ENCODE data around the gene TSPAN17. TPM values are rescaled to one million over a fixed set of nuclear protein-coding genes. Genes with fewer than 3 reads are reported as not detected.

TSPAN17 gene
- total and polyA plus RNA-seq, 10 of the 15 experiments (the other 5 are each of a cell fraction or from before 2014, with no cell fraction given) = 0.24 to 17.1 (median 10.4) TPM

DNA sequence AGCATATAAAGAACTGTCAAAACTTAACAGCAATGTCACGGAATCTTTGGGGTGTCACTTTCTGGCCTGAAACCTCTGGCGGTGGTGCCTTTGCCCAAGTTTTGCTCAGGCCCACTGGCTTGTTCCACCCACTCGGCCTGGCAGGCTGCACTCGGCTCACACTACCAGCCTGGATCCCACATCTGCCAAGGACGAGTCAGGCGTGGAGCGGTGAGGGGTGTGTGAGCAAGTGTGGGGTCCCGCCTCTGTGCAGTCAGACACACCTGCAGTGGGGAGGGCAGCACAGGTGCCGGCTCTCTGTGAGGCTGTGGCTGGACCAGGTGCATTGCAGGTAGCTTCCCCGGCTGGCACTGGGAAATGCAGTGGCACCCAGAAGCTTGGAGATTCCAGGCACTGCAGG is 40.0 kb downstream of the TSPAN17 start:
- ChIA-PET SMC1A (ENCODE audit: uncharacterized antibody, unreplicated experiment) (no interaction called here), CTCF (interaction anchor here (1.6 kb wide), 1 partner anchor 27 kb away, joined by 6 read pairs; no protein-coding TSS in a partner anchor), RAD21 (ENCODE audit: unreplicated experiment) (interaction anchor here (1.1 kb wide), 1 partner anchor 27 kb away, joined by 3 read pairs; no protein-coding TSS in a partner anchor), POLR2A (no interaction called here)
- no peak for TF ChIP-seq JUND (IDR thresholded peaks at IDR 0.05; ENCODE audit: low read depth, low read length)
- TF ChIP-seq, protein P1, sequence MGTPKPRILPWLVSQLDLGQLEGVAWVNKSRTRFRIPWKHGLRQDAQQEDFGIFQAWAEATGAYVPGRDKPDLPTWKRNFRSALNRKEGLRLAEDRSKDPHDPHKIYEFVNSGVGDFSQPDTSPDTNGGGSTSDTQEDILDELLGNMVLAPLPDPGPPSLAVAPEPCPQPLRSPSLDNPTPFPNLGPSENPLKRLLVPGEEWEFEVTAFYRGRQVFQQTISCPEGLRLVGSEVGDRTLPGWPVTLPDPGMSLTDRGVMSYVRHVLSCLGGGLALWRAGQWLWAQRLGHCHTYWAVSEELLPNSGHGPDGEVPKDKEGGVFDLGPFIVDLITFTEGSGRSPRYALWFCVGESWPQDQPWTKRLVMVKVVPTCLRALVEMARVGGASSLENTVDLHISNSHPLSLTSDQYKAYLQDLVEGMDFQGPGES (IDR thresholded peaks at IDR 0.05) = no peak
- TF ChIP-seq, protein P2, sequence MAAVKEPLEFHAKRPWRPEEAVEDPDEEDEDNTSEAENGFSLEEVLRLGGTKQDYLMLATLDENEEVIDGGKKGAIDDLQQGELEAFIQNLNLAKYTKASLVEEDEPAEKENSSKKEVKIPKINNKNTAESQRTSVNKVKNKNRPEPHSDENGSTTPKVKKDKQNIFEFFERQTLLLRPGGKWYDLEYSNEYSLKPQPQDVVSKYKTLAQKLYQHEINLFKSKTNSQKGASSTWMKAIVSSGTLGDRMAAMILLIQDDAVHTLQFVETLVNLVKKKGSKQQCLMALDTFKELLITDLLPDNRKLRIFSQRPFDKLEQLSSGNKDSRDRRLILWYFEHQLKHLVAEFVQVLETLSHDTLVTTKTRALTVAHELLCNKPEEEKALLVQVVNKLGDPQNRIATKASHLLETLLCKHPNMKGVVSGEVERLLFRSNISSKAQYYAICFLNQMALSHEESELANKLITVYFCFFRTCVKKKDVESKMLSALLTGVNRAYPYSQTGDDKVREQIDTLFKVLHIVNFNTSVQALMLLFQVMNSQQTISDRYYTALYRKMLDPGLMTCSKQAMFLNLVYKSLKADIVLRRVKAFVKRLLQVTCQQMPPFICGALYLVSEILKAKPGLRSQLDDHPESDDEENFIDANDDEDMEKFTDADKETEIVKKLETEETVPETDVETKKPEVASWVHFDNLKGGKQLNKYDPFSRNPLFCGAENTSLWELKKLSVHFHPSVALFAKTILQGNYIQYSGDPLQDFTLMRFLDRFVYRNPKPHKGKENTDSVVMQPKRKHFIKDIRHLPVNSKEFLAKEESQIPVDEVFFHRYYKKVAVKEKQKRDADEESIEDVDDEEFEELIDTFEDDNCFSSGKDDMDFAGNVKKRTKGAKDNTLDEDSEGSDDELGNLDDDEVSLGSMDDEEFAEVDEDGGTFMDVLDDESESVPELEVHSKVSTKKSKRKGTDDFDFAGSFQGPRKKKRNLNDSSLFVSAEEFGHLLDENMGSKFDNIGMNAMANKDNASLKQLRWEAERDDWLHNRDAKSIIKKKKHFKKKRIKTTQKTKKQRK (IDR thresholded peaks at IDR 0.05; ENCODE audit: low read depth, low read length) = no peak
- no peak for TF ChIP-seq NR2C2 (IDR thresholded peaks at IDR 0.05; ENCODE audit: borderline replicate concordance, control insufficient read depth, insufficient read length, low read depth)
- no peak for TF ChIP-seq SUPT20H (IDR thresholded peaks at IDR 0.05; ENCODE audit: borderline replicate concordance, control insufficient read depth, low read depth, low read length)
- no peak for TF ChIP-seq TCF12 (IDR thresholded peaks at IDR 0.05; ENCODE audit: low read depth, low read length)
- no peak for TF ChIP-seq HCFC1 (IDR thresholded peaks at IDR 0.05; ENCODE audit: low read length)
- Histone ChIP-seq H3K36me3 (ENCODE audit: control insufficient read depth in 2 of 2, insufficient read depth in 2 of 2, low read length in 1 of 2) (no peaks in the 10 kb centered on the region), H3K9ac (ENCODE audit: control insufficient read depth, insufficient read depth, low read length) (no peak overlapping the region), H2AFZ (ENCODE audit: control insufficient read depth, low read depth, low read length) (no peak overlapping the region), H4K20me1 (ENCODE audit: control insufficient read depth, insufficient read depth) (no peaks in the 10 kb centered on the region), H3K27me3 (replicated peaks in 1 of 2; ENCODE audit: control insufficient read depth in 2 of 2, insufficient read depth in 2 of 2, low read length in 1 of 2) (peaks cover 0 to 4% of the 10 kb centered on the region in 2 experiments; a peak in 1 of 4 replicates), H3K4me1 (ENCODE audit: control insufficient read depth, insufficient read depth, low read length) (no peaks in the 10 kb centered on the region), H3K4me3 (no peak overlapping the region), H3K79me2 (ENCODE audit: control insufficient read depth, insufficient read depth, low read length) (no peaks in the 10 kb centered on the region), H3K9me3 (replicated peaks; ENCODE audit: control insufficient read depth, insufficient read depth, low read length) (no peaks in the 10 kb centered on the region; the same call in 2 of the 3 replicates), H3K4me2 (ENCODE audit: control insufficient read depth, insufficient read depth) (no peak overlapping the region), H3K27ac (ENCODE audit: control insufficient read depth, insufficient read depth) (no peak overlapping the region)
- intact Hi-C loops (cut with micrococcal nuclease; ENCODE audit: unreplicated experiment) (no loop called here), in situ Hi-C loops (cut with MboI) (no loop called here)
- DNase-seq (ENCODE audit: low read depth, low spot score) = no peak
- 62% methylated on average over 10 of the region's 10 CpGs for WGBS (ENCODE audit: insufficient coverage, insufficient replicate concordance, low lambda C conversion rate, missing lambda C conversion rate)
- FAIRE-seq = no peak
- no peak for ATAC-seq
- BruUV-seq (replicated peaks) = no TSS peak
